GM12878 (cell line): ENCODE results near the gene GPER1. TPM values are rescaled to one million over a fixed set of nuclear protein-coding genes. Genes with fewer than 3 reads are reported as not detected.

Source experiments
- ATAC-seq: fragments of 200-7000 bp; cut with Tn5 transposase; 3 replicates; pipeline ENCODE4 v1.9.1; 2020; ENCODE audit warnings: mild to moderate bottlenecking, moderate library complexity
- BruUV-seq: library from RNA; stranded (reverse); fragments of 400-500 nt; replicated peaks from 2 replicates; lab custom pipeline; 2021; lab: Mats Ljungman, UMichigan
- CTCF ChIA-PET: fragments of 300-600 bp; sonication (Branson Sonifier 250); formaldehyde crosslinking; extraction: SDS; loops from one replicate; lab custom pipeline; 2021; ENCODE audit warnings: inconsistent platforms; lab: Yijun Ruan, JAX
- POLR2A ChIA-PET: fragments of 350-600 bp; formaldehyde crosslinking; extraction: SDS; loops from one replicate; lab custom pipeline; 2021; ENCODE audit warnings: inconsistent platforms; lab: Charles Lee
- RAD21 ChIA-PET: fragments of 300-600 bp; sonication (Branson Sonifier 250); formaldehyde crosslinking; loops from one replicate; lab custom pipeline; 2023; ENCODE audit warnings: antibody characterized with exemption; ENCODE audit not compliant: unreplicated experiment; lab: Charles Lee
- SMC1A ChIA-PET: fragments of 300-600 bp; sonication (Branson Sonifier 250); formaldehyde crosslinking; loops from one replicate; lab custom pipeline; 2023; ENCODE audit not compliant: unreplicated experiment, uncharacterized antibody; lab: Charles Lee
- DNase-seq: peaks from one replicate; pipeline ENCODE4 v3.0.0-alpha.2; 2011; ENCODE audit warnings: low read depth, low spot score
- FAIRE-seq: peaks from 3 replicates; lab custom pipeline; 2011; peaks lifted over from hg19 to GRCh38; lab: Jason Lieb, UNC
- H2AFZ ChIP-seq: 2 replicates; pipeline ENCODE4 v1.6.0; 2011; ENCODE audit warnings: low read depth, low read length, control low read depth; ENCODE audit not compliant: control insufficient read depth
- H3K27ac ChIP-seq: 2 replicates; pipeline ENCODE4 v1.5.1; 2011; ENCODE audit warnings: control low read depth; ENCODE audit not compliant: control insufficient read depth, insufficient read depth
- H3K27me3 ChIP-seq, 2 experiments: replicated peaks in 1 of 2; 2 replicates each; pipeline versions ENCODE4 v1.6.0 to v1.6.1; 2011; ENCODE audit warnings: low read length in 1 of 2; ENCODE audit not compliant: control insufficient read depth in 2 of 2, insufficient read depth in 2 of 2
- H3K36me3 ChIP-seq, 2 experiments: 2 replicates each; pipeline ENCODE4 v1.5.1; 2011; ENCODE audit warnings: low read length in 1 of 2; ENCODE audit not compliant: control insufficient read depth in 2 of 2, insufficient read depth in 2 of 2
- H3K4me1 ChIP-seq: 2 replicates; pipeline ENCODE4 v1.6.1; 2011; ENCODE audit warnings: mild to moderate bottlenecking, low read length, moderate library complexity, mixed read lengths; ENCODE audit not compliant: control insufficient read depth, insufficient read depth
- H3K4me2 ChIP-seq: 2 replicates; pipeline ENCODE4 v1.6.0; 2011; ENCODE audit warnings: control low read depth; ENCODE audit not compliant: control insufficient read depth, insufficient read depth
- H3K4me3 ChIP-seq: fragments of 200-600 bp; sonication (generic); 2 replicates; pipeline ENCODE4 v1.5.1; 2016
- H3K79me2 ChIP-seq: 2 replicates; pipeline ENCODE4 v1.6.0; 2011; ENCODE audit warnings: low read length; ENCODE audit not compliant: control insufficient read depth, insufficient read depth
- H3K9ac ChIP-seq: 2 replicates; pipeline ENCODE4 v1.8.0; 2011; ENCODE audit warnings: low read length, control low read depth, mixed read lengths; ENCODE audit not compliant: control insufficient read depth, insufficient read depth
- H3K9me3 ChIP-seq: replicated peaks from 3 replicates; pipeline ENCODE4 v1.5.1; 2011; ENCODE audit warnings: mild to moderate bottlenecking, low read length; ENCODE audit not compliant: control insufficient read depth, insufficient read depth
- H4K20me1 ChIP-seq: 2 replicates; pipeline ENCODE4 v1.6.0; 2011; ENCODE audit not compliant: control insufficient read depth, insufficient read depth
- BACH1 ChIP-seq: fragments of 450-650 bp; IDR thresholded peaks from 2 replicates; pipeline ENCODE4 v1.6.1; 2017; ENCODE audit warnings: mild to moderate bottlenecking, borderline replicate concordance
- CHD1 ChIP-seq: IDR thresholded peaks from 2 replicates; pipeline ENCODE4 v1.6.1; 2012; ENCODE audit warnings: low read depth, low read length, improper control_type of control experiment
- ETV6 ChIP-seq, 2 experiments: fragments of 450-650 bp in 1 of 2; IDR thresholded peaks in 1 of 2; conservative IDR thresholded peaks in 1 of 2; 2 replicates each; pipeline ENCODE4 v1.6.1; 2014; ENCODE audit warnings: antibody characterized with exemption in 1 of 2, borderline replicate concordance in 1 of 2, low read depth in 1 of 2, mild to moderate bottlenecking in 1 of 2, moderate library complexity in 1 of 2
- FOXM1 ChIP-seq: IDR thresholded peaks from 2 replicates; pipeline ENCODE4 v1.6.1; 2012; ENCODE audit warnings: low read depth, mild to moderate bottlenecking, inconsistent platforms, low read length, moderate library complexity
- MEF2A ChIP-seq: IDR thresholded peaks from 2 replicates; pipeline ENCODE4 v1.6.1; 2011; ENCODE audit warnings: low read depth, mild to moderate bottlenecking, low read length, moderate library complexity; ENCODE audit not compliant: insufficient read depth
- MLLT1 ChIP-seq: fragments of 450-650 bp; IDR thresholded peaks from 2 replicates; pipeline ENCODE4 v1.6.1; 2016; ENCODE audit warnings: mild to moderate bottlenecking
- NR2C2 ChIP-seq: IDR thresholded peaks from 2 replicates; pipeline ENCODE4 v1.6.1; 2011; ENCODE audit warnings: borderline replicate concordance, low read depth; ENCODE audit not compliant: control insufficient read depth, insufficient read length
- POU2F2 ChIP-seq: IDR thresholded peaks from 3 replicates; pipeline ENCODE4 v1.6.1; 2011; ENCODE audit warnings: low read depth, mild to moderate bottlenecking, low read length, borderline replicate concordance
- RELB ChIP-seq: fragments of 450-650 bp; IDR thresholded peaks from 2 replicates; pipeline ENCODE4 v1.6.1; 2017; ENCODE audit warnings: low read depth, mild to moderate bottlenecking, moderate library complexity
- SMAD1 ChIP-seq: fragments of 450-650 bp; IDR thresholded peaks from 2 replicates; pipeline ENCODE4 v1.6.1; 2018; ENCODE audit warnings: mild to moderate bottlenecking, low read depth; ENCODE audit not compliant: partially characterized antibody
- SPI1 ChIP-seq: IDR thresholded peaks from 2 replicates; pipeline ENCODE4 v1.6.1; 2011; ENCODE audit warnings: low read depth, mild to moderate bottlenecking, low read length, moderate library complexity, borderline replicate concordance; ENCODE audit not compliant: insufficient read depth
- STAT3 ChIP-seq: IDR thresholded peaks from 2 replicates; pipeline ENCODE4 v1.6.1; 2011; ENCODE audit warnings: low read depth, low read length, improper control_type of control experiment
- TARDBP ChIP-seq: IDR thresholded peaks from 2 replicates; pipeline ENCODE4 v1.6.1; 2016; ENCODE audit warnings: borderline replicate concordance
- USF2 ChIP-seq: IDR thresholded peaks from 2 replicates; pipeline ENCODE4 v1.6.1; 2011; ENCODE audit warnings: low read depth, low read length, improper control_type of control experiment, borderline replicate concordance
- ZSCAN29 ChIP-seq: fragments of 450-650 bp; IDR thresholded peaks from 2 replicates; pipeline ENCODE4 v1.6.1; 2017; ENCODE audit warnings: mild to moderate bottlenecking, moderate library complexity
- WGBS: methylation state at CpG from one replicate; pipeline ENCODE4 v1.1.6; 2016; ENCODE audit warnings: low lambda C conversion rate; ENCODE audit not compliant: insufficient replicate concordance, insufficient coverage; ENCODE audit errors: missing lambda C conversion rate; 5-methylcytosine and 5-hydroxymethylcytosine counted together
- in situ Hi-C: fragments of 300-500 bp; cut with MboI; formaldehyde crosslinking; loops from 9 replicates; pipeline ENCODE4 v1.14.3; 2018; ENCODE audit warnings: mixed read lengths
- intact Hi-C: fragments of 100-400 bp; cut with micrococcal nuclease; formaldehyde crosslinking; loops from one replicate; pipeline ENCODE4 v1.14.2; 2022; ENCODE audit not compliant: unreplicated experiment
- polyA plus RNA-seq, 11 experiments: library from polyadenylated mRNA; depleted of rRNA in 4 of 11; unstranded in 6 of 11; stranded (reverse) in 5 of 11; fragments of >200 nt; fragmentation: Nextera tagmentation in 4 of 11; fragmentation: Illumina TruSeq in 1 of 11; extraction: Ambion mirVana in 4 of 11; extraction: Trizol in 1 of 11; gene quantifications; 1 replicate in 1 of 11; 2 replicates in 10 of 11; pipeline versions ENCODE4 v1.2.1 to v1.2.3, GENCODE V29; 2011 to 2016; ENCODE audit warnings: inconsistent platforms in 2 of 11, missing spikeins in 2 of 11, low read depth in 1 of 11
- total RNA-seq, 4 experiments: library from RNA; depleted of rRNA in 3 of 4; stranded (reverse); fragments of >200 nt in 3 of 4; fragmentation: Illumina TruSeq in 1 of 4; extraction: Trizol in 1 of 4; gene quantifications; 2 replicates each; pipeline versions ENCODE4 v1.2.1 to v1.2.3, GENCODE V29; 2013 to 2021

GPER1 gene
- total and polyA plus RNA-seq, 10 of the 15 experiments (the other 5 are each of a cell fraction or from before 2014, with no cell fraction given), result 0.03 to 6.5 (median 2.6) TPM

GRCh38 chr7:1066242-1066588, 21.7 kb upstream of the GPER1 start:
- FAIRE-seq, result no peak
- 72% methylated on average over 21 of the region's 21 CpGs for WGBS
- ChIA-PET CTCF (interaction anchor here (1.0 to 9.7 kb wide), 29 partner anchors 9 to 159 kb away, joined by 3 to 280 read pairs (median 6); partner anchors contain the start of genes COX19 and GPR146), POLR2A (interaction anchor here (1.0 to 3.3 kb wide), 6 partner anchors 20 to 88 kb away, joined by 3 to 29 read pairs (median 5); no protein-coding TSS in a partner anchor), SMC1A (interaction anchor here (0.8 to 3.9 kb wide), 15 partner anchors 19 to 156 kb away, joined by 3 to 121 read pairs (median 8); no protein-coding TSS in a partner anchor), RAD21 (interaction anchor here (0.6 to 5.1 kb wide), 23 partner anchors 20 to 408 kb away, joined by 3 to 196 read pairs (median 7); partner anchors contain the start of genes COX19 and GPR146)
- no peak for ATAC-seq
- no peak overlapping the region for H3K27ac ChIP-seq
- TF ChIP-seq MEF2A (no peak), BACH1 (no peak), CHD1 (no peak), STAT3 (no peak), ZSCAN29 (no peak), FOXM1 (no peak), RELB (no peak), USF2 (no peak), ETV6 (conservative IDR thresholded peaks at IDR 0.05 in 1 of 2, IDR thresholded peaks at IDR 0.05 in 1 of 2; ENCODE audit: borderline replicate concordance in 1 of 2, low read depth in 1 of 2) (no peak), MLLT1 (no peak), NR2C2 (no peak), SMAD1 (no peak), POU2F2 (no peak), TARDBP (no peak), SPI1 (no peak)
- no peaks in the 10 kb centered on the region; a peak in 1 of 4 replicates for H3K36me3 ChIP-seq
- H3K4me1 ChIP-seq, result peaks cover 19% of the 10 kb centered on the region
- DNase-seq, result no peak
- H3K79me2 ChIP-seq, result peaks cover 2% of the 10 kb centered on the region
- in situ Hi-C loops, result no loop called here
- BruUV-seq, result no TSS peak
- peak overlapping the region; percentile 51; the same call in 1 of the 2 replicates for H3K4me3 ChIP-seq
- H4K20me1 ChIP-seq, result no peaks in the 10 kb centered on the region
- H2AFZ ChIP-seq, result no peak overlapping the region
- H3K9me3 ChIP-seq, result no peaks in the 10 kb centered on the region; the same call in 2 of the 3 replicates
- intact Hi-C loops, result loop anchor here (5.0 to 10.0 kb wide), 2 partner anchors 111 to 161 kb away; no protein-coding TSS in a partner anchor
- H3K4me2 ChIP-seq, result peak overlapping the region; percentile 70
- no peaks in the 10 kb centered on the region for H3K27me3 ChIP-seq
- H3K9ac ChIP-seq, result no peak overlapping the region; the same call in 1 of the 2 replicates
